ENCODE measurements around the gene NOL6. TPM values are rescaled to one million over a fixed set of nuclear protein-coding genes. Genes with fewer than 3 reads are reported as not detected.

NOL6 gene
- total and polyA plus RNA-seq, 2 of the 8 experiments (the other 6 are each of a cell fraction or from before 2014, with no cell fraction given) = 44.0 to 55.0 TPM

DNA sequence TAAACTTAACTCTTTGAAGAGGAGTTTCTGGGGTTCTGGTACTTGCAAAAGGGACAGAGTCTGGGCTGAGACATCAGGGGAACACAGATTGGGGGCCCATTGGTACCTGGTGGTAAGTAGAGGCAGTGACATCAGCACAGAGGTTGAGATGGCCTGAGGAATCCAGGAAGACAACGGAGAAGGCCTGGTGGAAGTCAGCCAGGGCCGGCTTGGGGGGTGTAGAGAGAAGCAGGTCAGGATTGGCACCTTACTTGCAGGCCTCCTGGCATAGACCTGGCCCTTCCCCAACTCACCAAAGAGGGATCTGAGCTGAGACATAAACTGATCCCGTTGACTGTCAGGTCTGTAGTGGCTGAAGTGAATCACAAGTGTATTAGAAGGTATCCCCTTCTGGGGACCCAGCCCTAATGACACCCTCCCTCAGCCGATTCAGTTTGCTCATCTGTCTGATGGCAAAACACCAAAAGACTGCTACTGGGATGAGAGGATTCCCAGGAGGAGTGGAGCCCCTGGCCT is 5.5 kb downstream of the NOL6 start (continued):
- TF ChIP-seq KDM5A (IDR thresholded peaks at IDR 0.05; ENCODE audit: low read length) = no peak
